Thoracic aorta (tissue), 2 donors: ENCODE data around the gene PRDM16. TPM values are rescaled to one million over a fixed set of nuclear protein-coding genes. Genes with fewer than 3 reads are reported as not detected.

Experiments
- ATAC-seq: fragments of 150-250 bp; one replicate; pipeline ENCODE4 v1.8.0; 2017; ENCODE audit warnings: low read depth; ENCODE audit not compliant: insufficient number of reproducible peaks, low FRiP score
- DNase-seq: peaks from one replicate; pipeline ENCODE4 v3.0.0-alpha.2; 2020; ENCODE audit warnings: low spot score
- H3K27ac ChIP-seq, 2 donors: fragments of 200-600 bp; sonication (generic); 1 replicate in 1 of 2; 2 replicates in 1 of 2; pipeline ENCODE4 v1.5.1; 2016; ENCODE audit warnings: mild to moderate bottlenecking in 2 of 2, moderate library complexity in 2 of 2
- H3K27me3 ChIP-seq: fragments of 200-600 bp; sonication (generic); replicated peaks from 2 replicates; pipeline ENCODE4 v1.6.0; 2016; ENCODE audit warnings: mild to moderate bottlenecking; ENCODE audit not compliant: insufficient read depth
- H3K36me3 ChIP-seq: fragments of 200-600 bp; sonication (generic); one replicate; pipeline ENCODE4 v1.5.1; 2016
- H3K4me1 ChIP-seq, 2 donors: fragments of 200-600 bp; sonication (generic); 1 replicate in 1 of 2; 2 replicates in 1 of 2; pipeline versions ENCODE4 v1.5.1 to v1.6.0; 2016; ENCODE audit warnings: low read depth in 2 of 2, mild to moderate bottlenecking in 1 of 2; ENCODE audit not compliant: control insufficient read depth in 1 of 2
- H3K4me3 ChIP-seq: fragments of 200-600 bp; sonication (generic); 2 replicates; pipeline ENCODE4 v1.5.1; 2016; ENCODE audit warnings: mild to moderate bottlenecking
- H3K9me3 ChIP-seq: fragments of 200-600 bp; sonication (generic); 2 replicates; pipeline ENCODE4 v1.5.1; 2016
- CTCF ChIP-seq: fragments of 200-600 bp; sonication (generic); IDR thresholded peaks from one replicate; pipeline ENCODE4 v1.5.1; 2019; ENCODE audit warnings: antibody characterized with exemption
- total RNA-seq, 2 donors: library from RNA; depleted of rRNA; stranded (reverse); fragments of >200 nt; gene quantifications; one replicate each; pipeline versions ENCODE4 v1.1.0 to v1.2.3, GENCODE V29; 2016

PRDM16 gene
- total RNA-seq, 2 donors from 2014 or later: 68.9 to 85.4 TPM

GRCh38 chr1:3485016-3485415 lies 416.0 kb downstream of the PRDM16 start:
- ATAC-seq (no peak), DNase-seq (no peak)
- TF ChIP-seq CTCF: no peak
- Histone ChIP-seq H3K27ac (no peak overlapping the region), H3K4me1 (no peaks in the 10 kb centered on the region), H3K27me3 (no peaks in the 10 kb centered on the region), H3K9me3 (peaks cover 10% of the 10 kb centered on the region), H3K4me3 (no peak overlapping the region), H3K36me3 (peaks cover 16% of the 10 kb centered on the region)

Other genes with a start within 250 kb of the PRDM16 start
- gene ACTRT2, start 47.7 kb upstream of the PRDM16 start, total RNA-seq: not detected